G401.6 (cell line): Measurements from ENCODE around the gene ZBED4.

Experiments
- FAIRE-seq: peaks from 2 replicates; lab custom pipeline; 2012; peaks lifted over from hg19 to GRCh38; lab: Jason Lieb, UNC

The ZBED4 gene

DNA sequence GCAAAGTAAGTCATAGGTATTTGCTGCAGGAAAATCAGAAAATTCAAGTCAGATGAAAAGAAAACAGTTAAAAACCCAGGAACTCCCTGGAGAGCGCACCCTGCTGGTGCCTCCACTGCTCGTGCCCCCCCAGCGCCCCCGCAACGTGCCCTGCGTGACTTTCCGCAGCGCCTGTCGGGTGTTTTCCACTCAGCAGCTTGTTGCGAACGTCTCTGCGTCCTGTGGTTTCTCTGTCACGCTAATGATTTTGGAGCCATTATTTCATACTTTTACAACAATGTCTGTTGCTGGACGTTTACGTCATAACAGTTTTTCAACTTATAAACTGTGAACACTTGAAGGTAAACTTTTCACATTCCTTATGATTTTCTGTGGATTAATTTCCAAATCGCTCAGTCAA is 69.8 kb downstream of the ZBED4 start:
- no peak for FAIRE-seq

DNA sequence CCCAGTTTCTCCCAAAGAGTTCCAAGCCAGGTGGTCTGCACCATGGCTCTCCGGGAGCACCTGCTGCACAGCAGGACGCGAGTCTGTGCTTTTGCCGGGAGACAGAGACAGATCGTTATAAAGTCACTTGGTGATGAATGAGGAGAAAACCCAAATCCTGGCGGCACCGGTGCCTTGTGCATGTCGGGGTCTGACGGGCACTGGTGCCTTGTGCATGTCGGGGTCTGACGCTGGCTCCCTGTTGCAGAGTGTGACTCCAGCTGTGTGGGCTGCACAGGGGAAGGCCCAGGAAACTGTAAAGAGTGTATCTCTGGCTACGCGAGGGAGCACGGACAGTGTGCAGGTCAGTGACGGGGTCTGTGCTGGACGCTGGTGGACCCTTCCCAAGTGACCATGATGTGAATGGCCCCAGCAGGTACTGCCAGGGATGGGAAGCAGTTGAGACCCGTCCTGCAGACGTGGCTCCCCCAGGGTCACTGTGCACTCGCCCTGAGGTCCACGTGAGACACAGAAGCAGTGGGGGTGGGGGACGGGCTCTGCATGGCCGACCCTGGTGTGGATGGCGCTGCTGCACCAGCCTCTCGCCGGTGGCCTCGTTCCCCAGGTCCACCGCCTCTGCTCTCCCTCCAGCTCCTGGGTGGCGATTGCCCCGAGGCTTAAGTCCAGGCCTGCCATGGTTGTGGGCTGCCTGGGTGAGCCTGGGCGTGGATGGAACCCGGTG is 70.6 kb downstream of the ZBED4 start:
- FAIRE-seq: no peak

DNA sequence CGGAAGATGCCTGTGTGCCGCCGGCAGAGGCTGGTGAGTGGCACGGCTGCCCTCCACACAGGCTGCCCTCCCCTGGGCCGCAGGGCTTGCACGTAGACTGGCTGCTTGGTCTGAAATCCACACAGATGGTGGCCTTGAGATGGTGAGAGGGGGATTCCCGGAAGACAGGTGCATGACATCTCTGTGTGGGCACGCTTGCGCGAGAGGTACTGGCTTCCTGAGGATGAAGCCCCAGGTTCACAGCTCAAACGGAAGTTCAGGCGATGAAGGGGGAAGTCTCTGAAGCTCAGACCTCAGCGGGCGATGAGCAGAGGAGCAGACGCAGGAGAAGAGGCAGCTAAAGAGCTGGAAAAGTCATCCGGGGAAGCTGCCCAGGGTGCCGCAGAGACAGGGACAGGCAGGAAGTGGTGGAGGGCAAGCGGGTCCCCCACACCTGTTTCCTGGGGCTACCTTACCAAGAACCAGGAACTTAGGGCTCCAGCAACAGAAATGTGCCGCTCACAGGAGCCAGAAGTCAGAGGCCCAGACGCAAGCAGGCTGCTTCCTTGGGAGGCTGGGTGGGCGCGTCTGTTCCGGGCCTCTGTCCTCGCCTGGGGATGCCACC is 72.0 kb downstream of the ZBED4 start:
- no peak for FAIRE-seq

DNA sequence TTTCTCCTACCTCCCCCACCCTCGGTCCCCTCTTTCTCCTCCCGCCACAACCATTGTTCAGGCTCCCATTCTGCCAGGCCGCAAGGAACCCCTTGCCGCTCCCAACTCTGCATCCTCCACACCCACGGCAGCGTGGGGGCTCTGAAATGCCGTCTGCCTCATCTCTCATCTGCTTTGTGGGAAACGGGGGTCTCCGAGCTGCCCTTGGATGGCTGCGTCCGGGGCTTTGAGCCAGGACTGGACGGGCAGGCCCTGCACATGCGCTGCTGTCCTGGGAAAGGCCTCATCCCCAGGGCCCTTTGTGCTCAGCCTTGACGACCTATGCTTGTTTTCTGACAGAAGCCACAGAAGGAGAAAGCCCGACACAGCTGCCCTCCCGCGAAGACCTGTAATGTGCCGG is 73.3 kb downstream of the ZBED4 start:
- no peak for FAIRE-seq

DNA sequence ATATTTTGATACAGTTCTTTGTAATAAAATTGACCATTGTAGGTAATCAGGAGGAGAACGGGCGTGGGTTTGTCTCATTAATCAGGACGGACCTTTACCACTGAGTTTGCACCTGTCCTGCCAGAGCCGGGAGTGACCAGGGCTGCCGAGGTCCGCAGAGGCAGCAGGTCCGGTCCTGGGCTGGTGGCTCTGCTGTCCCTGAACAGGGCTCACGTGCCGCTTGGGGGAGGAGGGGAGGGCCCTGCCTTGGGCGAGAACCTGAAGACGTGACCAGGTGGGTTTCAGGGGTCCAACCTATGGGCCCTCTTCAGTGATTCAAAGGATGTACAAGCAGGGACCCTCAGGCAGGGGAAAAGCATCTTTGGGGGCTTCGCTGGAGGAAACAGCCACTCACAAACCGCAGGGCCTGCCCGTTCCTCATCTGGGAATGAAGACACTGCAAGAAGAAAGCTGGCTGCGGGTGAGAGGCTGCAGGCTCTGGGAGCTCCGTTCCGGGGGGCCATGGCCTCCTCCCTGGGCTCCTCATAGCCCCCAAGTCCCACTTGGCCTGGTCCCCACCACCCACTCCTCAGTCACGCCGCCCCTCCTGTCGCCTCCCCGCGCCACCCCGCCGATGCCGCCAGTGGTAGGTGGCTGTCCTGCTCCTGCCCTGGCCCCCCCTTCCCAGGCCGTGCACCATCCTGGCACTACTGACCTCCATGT is 74.0 kb downstream of the ZBED4 start:
- no peak for FAIRE-seq

DNA sequence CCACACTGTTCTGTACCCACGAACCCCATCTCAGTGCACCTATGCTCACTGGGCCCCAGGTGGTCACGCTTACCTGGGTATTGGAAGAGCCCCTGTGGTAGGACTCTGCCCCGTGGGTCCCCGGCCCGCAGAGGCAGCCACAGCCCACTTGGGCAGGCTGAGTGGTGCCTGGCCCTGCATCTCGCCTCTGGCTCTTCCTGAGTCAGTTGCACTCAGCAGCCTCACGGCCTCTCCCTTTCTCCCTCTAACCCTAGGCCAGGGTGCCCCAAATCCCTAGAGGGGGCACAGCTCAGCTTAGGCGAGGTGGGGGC is 74.5 kb downstream of the ZBED4 start:
- FAIRE-seq: no peak

DNA sequence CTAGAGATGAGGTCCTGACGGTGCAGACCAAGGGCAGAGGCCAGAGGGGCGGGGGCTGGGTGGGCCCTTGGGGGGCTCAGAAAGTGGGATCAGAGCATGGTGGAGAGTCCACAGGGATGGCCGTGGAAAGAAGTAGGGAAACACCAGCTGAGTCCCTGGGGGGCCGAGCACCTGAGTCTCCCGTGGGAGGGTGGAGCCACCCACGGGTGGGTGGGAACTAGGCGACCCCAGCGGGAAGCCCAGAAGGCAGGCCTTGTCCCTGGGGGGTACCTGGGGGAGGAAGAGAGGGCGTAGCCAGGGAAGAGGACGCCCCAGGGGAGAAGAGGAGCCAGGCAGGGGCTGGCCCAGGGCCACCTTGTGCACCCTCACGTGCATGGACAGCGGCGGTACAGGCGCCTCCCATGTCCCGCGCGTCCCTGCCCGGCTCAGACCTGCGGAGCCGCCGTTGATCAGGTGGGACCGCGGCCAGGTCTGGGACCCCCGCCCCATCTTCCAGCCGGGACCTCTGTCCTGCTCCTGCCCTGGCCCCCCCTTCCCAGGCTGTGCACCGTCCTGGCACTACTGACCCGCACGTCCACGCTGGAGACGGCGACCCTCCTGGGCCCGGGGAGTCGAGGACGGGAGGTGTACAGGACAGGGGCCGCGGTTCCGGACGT is 75.0 kb downstream of the ZBED4 start:
- no peak for FAIRE-seq

DNA sequence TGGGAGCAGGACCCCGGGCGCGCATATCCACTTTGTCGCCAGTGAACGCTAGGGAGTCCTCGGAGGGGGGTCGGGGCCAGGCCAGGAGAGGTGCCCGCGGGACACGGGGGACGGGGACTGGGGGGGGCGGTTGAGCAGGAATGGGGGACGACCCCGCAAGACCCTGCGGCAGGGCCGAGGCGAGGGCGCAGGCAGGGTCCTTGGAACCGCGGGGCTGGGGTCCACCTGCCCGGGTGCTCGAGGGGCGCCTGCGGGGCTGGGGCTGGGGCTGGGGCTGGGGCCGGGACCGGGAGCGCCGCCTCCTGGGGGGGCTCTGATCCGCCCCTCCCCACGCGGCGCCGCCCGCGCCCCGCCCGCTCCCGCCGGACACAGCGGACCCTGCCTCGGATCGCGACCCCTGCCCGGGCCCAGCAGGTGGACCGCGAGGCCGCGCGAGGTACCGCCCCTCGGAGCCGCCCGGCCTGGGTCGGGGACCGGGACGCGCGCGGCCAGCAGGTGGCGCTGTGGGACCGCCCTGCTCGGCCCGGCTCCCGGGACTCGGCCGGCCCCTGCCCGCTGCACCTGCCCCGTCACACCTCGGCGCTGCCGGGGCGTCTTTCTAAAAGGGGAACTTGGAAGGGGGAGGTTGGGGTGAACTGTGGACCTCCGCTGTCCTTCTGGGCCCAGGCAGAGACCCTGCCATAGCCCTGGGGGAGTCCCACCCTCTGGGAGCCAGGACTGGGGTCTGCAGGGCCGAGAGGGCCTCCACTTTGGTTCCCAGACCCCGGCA is 75.8 kb downstream of the ZBED4 start:
- no peak for FAIRE-seq

DNA sequence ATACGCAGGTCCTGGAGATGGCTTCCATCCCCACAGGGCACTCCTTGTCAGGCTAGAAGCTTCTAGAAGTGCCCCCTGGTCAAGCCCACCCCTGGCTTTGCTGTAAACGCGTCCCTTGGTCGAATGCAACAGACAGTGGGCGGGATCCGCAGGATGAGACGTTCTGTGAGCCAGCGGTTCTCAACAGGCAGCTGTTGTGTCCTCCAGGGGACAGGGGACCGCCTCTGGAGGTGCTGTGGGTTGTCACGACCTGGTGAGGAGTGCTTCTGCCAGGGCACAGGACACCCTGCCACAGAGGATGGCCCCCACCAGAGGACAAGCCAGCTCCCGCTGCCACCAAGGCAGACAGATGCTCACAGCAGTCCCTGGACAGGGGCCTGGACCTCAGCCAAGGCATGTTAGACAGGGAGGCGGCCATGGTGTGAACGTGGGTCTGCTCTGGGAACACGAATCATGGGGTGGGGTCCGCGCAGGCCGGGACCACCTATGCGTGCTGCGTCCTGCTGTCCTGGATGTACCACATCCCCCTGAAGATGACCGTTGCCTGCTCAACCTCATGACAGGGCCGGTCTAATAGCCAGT is 76.4 kb downstream of the ZBED4 start:
- FAIRE-seq: no peak

DNA sequence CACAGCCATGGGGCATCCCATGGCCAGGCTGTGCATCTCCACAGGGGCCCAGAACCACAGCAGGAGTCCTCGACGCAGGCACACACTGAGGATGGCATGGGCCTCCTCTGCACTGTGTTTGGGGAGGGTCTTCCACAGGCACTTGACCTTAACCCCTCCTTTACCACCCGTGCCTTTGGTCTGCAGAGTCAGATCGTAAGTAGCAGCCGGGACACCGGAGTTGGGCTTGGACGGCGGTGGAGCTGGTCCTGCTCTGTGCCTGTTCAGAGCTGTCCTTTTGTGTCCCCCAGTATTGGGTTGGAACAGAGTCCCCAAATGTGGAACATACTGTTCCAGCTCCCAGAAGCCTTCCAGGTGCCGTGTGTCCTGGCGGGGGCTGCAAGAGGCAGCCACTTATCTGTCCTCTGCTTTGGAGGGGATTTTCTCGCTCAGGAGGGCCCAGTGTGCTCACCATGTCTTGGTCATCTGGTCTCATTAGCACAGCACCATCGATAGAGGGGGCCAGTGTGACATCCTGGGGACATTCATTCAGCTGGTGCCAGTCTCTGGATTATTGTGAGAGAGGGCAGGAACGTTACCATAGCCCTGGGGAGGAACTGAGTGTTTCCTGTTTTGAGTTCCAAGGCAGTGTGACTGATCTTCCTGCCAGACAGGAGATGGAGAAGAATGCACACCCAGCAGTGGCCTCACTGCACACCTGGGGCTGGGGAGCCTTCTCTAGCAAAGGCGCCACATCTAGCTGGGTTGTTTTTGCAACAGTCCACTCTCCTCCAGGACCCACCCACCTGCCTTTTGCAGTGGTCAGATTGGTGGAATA is 77.2 kb downstream of the ZBED4 start:
- peak; percentile 92 for FAIRE-seq

DNA sequence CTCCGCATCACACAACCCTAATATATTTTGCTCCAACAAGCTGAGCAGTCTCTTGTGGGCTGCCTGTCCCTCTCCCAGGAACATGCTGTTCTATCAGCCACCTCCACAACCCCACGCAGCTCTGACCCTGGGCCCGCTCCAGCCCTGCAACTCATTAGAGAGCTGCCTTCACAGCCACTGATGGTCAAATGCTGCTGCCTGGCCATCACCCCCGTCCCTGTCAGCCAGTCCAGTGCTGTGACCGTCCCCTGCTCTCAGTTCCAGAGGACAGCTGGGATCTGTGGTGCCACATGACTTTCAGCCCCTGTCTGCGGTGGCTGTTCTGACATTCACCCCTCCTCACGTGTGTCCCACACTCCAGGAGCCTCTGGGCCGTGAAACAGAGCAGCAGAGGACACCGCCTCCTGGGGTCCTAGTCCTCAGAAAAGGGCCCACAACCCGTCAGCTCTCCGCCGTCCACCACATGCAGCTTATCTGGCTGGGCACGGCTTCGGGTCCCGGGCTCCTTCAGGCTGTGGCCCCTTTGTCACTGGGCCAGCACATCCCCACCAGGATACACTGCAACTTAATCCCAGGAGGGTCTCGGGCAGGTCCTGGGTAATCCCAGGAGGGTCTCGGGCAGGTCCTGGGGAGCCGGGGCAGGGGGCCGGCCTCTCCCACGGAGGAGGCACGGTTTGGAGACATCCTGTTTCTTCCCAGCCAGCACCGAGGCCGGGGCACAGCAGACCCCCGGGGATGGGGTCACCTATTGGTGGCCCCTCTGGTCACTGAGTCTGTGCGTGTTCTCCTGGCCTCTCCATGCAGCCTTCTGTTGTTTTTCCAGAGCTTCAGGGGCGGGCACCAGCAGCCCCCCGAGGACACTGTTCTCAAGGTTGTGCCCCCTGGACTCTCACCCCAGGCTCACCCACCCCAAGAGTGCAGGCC is 79.9 kb downstream of the ZBED4 start:
- FAIRE-seq: no peak

DNA sequence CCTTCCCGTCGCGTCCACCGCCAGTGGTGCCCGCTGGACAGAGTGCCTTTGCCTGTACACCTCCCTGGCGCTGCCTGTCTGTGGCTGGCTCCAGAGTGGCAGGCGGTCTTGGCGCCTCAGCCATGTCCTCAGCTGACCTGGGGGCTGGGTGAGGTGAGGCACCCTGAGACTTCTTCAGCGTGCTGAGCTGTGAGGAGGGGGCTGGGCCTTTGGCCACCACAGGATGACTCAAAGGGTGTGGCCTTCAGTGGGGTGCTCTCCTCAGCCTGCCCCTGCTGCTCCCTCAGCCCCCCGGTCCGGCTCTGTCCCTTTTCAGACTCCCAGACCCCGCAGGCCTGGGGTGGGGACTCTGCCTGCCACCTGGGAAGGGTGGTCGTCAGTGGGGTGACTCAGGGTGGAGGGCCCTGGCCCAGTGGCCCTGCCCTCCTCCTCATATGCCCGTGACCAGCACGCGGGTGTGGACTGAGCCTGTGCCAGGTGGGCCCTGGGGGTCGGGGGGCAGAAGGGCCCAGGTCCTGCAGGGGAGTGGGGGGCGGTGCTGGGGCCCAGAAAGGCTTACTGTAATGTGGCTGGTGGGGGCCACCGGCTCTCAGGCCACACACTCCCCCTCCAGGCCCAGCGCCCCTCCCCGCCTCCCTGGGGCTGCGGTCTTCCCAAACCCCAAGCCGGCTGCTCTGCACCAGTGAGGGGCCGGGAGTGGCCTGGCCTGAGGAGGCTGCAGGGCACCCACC is 80.7 kb downstream of the ZBED4 start:
- no peak for FAIRE-seq

DNA sequence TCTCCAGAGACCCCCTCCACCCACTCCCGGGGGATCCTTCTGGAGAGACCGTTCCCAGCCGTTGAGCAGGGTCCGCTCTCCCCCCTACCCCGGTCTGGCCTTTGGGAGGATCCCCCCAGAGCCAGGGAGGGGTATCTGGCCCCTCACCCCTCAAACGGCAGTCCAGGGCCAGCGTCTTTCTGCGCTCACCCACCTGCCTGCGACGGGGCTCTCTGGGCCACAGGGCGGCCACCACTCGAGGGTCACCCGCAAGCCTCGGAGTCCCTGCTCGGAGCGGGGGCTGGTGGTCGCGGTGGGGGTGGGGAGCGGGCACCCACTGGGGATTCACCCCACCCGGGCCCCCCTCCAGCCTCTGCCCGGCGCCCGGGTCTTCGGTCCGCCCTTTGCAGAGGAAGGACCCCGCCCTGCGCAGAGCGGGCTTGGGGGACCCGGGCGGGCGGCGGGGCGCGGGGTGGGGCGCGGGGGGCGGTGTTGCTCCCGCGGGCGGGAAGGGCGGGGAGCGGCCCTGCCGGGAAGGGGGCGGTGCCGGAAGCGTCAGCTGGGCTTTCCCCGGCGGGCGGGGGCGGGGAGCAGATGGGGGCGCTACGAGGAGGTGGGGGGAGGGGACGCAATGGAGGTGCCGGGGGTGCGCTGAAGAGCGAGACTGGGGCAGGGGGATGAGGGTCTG is 81.4 kb downstream of the ZBED4 start:
- no peak for FAIRE-seq

DNA sequence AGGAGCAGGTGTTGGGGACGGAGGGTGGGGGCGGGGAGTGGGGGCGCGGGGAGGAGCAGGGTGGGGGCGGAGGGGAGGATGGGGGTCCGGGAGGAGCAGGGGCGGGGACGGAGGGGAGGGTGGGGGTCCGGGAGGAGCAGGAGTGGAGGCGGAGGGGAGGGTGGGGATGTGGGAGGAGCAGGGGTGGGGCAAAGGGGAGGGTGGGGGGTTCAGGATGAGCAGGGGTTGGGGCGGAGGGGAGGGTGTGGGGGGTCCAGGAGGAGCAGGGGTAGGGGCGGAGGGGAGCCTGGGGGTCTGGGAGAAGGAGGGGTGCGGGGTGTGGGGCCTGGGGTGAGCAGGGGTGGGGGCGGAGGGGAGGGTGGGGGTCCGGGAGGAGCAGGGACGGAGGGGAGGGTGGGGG is 81.9 kb downstream of the ZBED4 start:
- FAIRE-seq: no peak

DNA sequence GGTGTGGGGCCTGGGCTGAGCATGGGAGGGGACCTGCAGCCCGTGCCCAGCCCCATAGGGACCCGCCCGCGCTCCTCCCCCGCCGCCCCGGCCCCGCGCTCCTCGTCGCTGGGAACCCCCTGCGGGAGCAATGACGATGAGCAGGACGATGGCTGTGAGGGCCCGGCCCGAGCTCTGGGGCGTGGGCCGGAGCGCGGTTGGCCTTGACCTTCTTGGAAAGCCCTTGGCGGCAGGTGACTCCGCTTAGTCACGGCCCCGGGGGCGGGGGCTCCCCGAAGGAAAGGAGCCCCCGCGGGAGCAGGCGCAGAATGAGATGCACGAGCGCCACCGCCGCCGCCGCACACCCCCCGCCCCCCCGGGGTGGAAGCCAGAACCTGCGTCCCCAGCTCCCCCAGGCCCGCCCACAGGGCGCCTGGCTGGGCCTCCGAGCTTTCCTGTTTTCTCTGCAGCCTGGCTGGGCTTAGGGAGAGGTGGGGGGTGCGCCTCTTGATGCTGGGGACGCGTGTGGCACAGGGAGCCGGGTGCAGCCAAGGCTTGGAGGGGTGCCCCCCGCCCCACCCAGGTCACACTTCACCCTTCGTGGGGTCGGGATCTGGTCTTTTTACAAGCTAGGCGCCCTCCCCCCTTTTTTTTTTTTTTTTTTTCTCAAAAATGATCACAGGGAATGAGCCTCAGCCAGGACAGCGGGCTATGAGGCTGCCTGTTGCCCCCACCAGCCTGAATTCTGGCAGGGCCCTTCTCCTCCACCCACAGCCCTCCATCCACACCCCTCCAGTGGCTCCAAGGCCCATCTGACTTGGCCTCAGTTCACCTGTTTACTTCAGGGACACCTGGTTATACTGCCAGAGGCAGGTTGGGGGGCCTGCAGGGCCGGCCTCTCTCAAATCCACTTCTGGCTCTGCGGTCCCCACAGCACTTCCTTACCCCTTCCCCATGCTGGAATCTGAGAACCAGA is 82.7 kb downstream of the ZBED4 start:
- FAIRE-seq: no peak

DNA sequence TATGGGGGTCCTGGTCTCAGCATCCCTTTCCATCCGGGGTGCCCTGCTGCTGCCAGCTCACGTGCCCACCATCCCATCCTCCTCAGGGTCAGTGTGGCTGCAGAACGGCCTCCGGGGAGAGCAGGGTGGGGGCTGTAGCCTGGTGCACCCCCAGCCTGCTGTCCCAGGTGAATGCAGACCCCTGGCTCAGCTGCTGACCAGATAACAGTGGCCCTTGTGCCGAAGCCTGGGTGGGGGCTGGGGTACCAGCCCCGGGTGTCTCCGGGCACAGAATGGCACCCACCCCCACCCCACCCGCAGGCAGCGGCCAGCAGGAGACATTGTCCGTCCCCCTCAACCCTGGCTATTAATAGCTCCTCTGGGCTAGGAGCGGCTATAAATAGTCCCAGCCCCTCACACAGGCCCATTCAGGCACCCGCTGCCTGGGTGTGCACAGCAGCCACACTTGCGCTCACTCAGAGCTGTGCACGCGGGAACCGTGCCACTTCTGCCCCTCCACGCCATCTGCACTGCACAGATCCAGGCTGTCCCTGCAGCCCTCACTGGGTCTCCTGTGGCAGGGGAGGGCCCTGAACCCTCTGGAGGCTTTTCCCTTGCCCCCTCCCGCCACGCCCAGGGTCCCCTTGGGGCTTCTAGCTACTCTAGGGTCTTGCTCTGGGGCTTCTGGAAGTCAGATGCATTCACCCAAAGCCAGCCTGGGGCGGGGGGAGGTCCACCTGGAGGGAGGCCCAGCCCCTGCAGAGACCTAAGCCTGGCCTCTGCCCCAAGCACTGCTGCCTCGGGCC is 83.5 kb downstream of the ZBED4 start:
- no peak for FAIRE-seq
